Measurements from ENCODE around the gene NT5DC2.

The NT5DC2 gene

GRCh38 chr3:52524752-52525679 lies 8.6 kb downstream of the NT5DC2 start:
- no peak for DNase-seq (ENCODE audit: low read depth, low spot score)

GRCh38 chr3:52524258-52524751 lies 9.4 kb downstream of the NT5DC2 start:
- DNase-seq (ENCODE audit: low read depth, low spot score), result no peak

GRCh38 chr3:52523386-52524257 lies 10.0 kb downstream of the NT5DC2 start:
- no peak for DNase-seq (ENCODE audit: low read depth, low spot score)

GRCh38 chr3:52522651-52523251 lies 10.9 kb downstream of the NT5DC2 start:
- DNase-seq (ENCODE audit: low read depth, low spot score), result no peak

- DNase-seq (ENCODE audit: low read depth, low spot score), result no peak
Measured at GRCh38 chr3:52521881-52522650, 11.6 kb downstream of the NT5DC2 start.

GRCh38 chr3:52521488-52521824 lies 12.2 kb downstream of the NT5DC2 start:
- DNase-seq (ENCODE audit: low read depth, low spot score), result no peak

- no peak for DNase-seq (ENCODE audit: low read depth, low spot score)
Measured at GRCh38 chr3:52520716-52521487, 12.8 kb downstream of the NT5DC2 start.

GRCh38 chr3:52520141-52520667 lies 13.5 kb downstream of the NT5DC2 start:
- DNase-seq (ENCODE audit: low read depth, low spot score), result no peak

- no peak for DNase-seq (ENCODE audit: low read depth, low spot score)
Measured at GRCh38 chr3:52519445-52520140, 14.1 kb downstream of the NT5DC2 start.

- no peak for DNase-seq (ENCODE audit: low read depth, low spot score)
Measured at GRCh38 chr3:52518723-52519444, 14.8 kb downstream of the NT5DC2 start.

- DNase-seq (ENCODE audit: low read depth, low spot score), result no peak
Measured at GRCh38 chr3:52517796-52518722, 15.6 kb downstream of the NT5DC2 start.

GRCh38 chr3:52516509-52517195 lies 17.0 kb downstream of the NT5DC2 start:
- no peak for DNase-seq (ENCODE audit: low read depth, low spot score)

GRCh38 chr3:52515192-52515591 lies 18.5 kb downstream of the NT5DC2 start:
- no peak for DNase-seq (ENCODE audit: low read depth, low spot score)

- no peak for DNase-seq (ENCODE audit: low read depth, low spot score)
Measured at GRCh38 chr3:52514576-52514975, 19.1 kb downstream of the NT5DC2 start.

- DNase-seq (ENCODE audit: low read depth, low spot score), result no peak
Measured at GRCh38 chr3:52513281-52513680, 20.4 kb downstream of the NT5DC2 start.

- no peak for DNase-seq (ENCODE audit: low read depth, low spot score)
Measured at GRCh38 chr3:52512727-52513126, 20.9 kb downstream of the NT5DC2 start.

GRCh38 chr3:52512105-52512504 lies 21.6 kb downstream of the NT5DC2 start:
- DNase-seq (ENCODE audit: low read depth, low spot score), result no peak
